GM23248 (cell line): ENCODE measurements around the gene UTS2R. TPM values are rescaled to one million over a fixed set of nuclear protein-coding genes. Genes with fewer than 3 reads are reported as not detected.

Experiments used
- DNase-seq: peaks from one replicate; pipeline ENCODE4 v3.0.0-alpha.2; 2015
- H2AFZ ChIP-seq: fragments of 200-600 bp; sonication (generic); 2 replicates; pipeline ENCODE4 v1.6.1; 2016; ENCODE audit warnings: antibody characterized with exemption
- H3F3A ChIP-seq: fragments of 200-600 bp; sonication (generic); 2 replicates; pipeline ENCODE4 v1.6.1; 2016; ENCODE audit warnings: mild to moderate bottlenecking, antibody characterized with exemption, mixed run types; ENCODE audit not compliant: insufficient read depth
- H3K27ac ChIP-seq: fragments of 200-600 bp; sonication (generic); 2 replicates; pipeline ENCODE4 v1.5.1; 2016; ENCODE audit warnings: mild to moderate bottlenecking
- H3K27me3 ChIP-seq: fragments of 200-600 bp; sonication (generic); replicated peaks from 2 replicates; pipeline ENCODE4 v1.6.1; 2016; ENCODE audit warnings: mild to moderate bottlenecking; ENCODE audit not compliant: insufficient read depth
- H3K36me3 ChIP-seq: fragments of 200-600 bp; sonication (generic); 2 replicates; pipeline ENCODE4 v1.6.1; 2016; ENCODE audit warnings: low read depth, mild to moderate bottlenecking
- H3K4me1 ChIP-seq: fragments of 200-600 bp; sonication (generic); 2 replicates; pipeline ENCODE4 v1.6.1; 2016; ENCODE audit warnings: mild to moderate bottlenecking; ENCODE audit not compliant: insufficient read depth
- H3K4me2 ChIP-seq: fragments of 200-600 bp; sonication (generic); one replicate; pipeline ENCODE4 v1.6.1; 2016; ENCODE audit warnings: mild to moderate bottlenecking; ENCODE audit not compliant: unreplicated experiment
- H3K4me3 ChIP-seq: fragments of 200-600 bp; sonication (generic); 2 replicates; pipeline ENCODE4 v1.5.1; 2016; ENCODE audit warnings: mild to moderate bottlenecking
- H3K79me2 ChIP-seq: fragments of 200-600 bp; sonication (generic); 2 replicates; pipeline ENCODE4 v1.6.1; 2016; ENCODE audit warnings: mild to moderate bottlenecking; ENCODE audit not compliant: insufficient read depth
- H3K9ac ChIP-seq: fragments of 200-600 bp; sonication (generic); 2 replicates; pipeline ENCODE4 v1.6.1; 2016; ENCODE audit warnings: mild to moderate bottlenecking
- H3K9me2 ChIP-seq: fragments of 200-600 bp; sonication (generic); 2 replicates; pipeline ENCODE4 v1.6.1; 2016; ENCODE audit warnings: mixed run types, mild to moderate bottlenecking, moderate library complexity; ENCODE audit not compliant: insufficient read depth
- H3K9me3 ChIP-seq: fragments of 200-600 bp; sonication (generic); one replicate; pipeline ENCODE4 v1.6.1; 2017; ENCODE audit warnings: low read depth
- H4K20me1 ChIP-seq: fragments of 200-600 bp; sonication (generic); 2 replicates; pipeline ENCODE4 v1.6.0; 2016; ENCODE audit not compliant: insufficient read depth
- EZH2 ChIP-seq: fragments of 200-600 bp; sonication (generic); IDR thresholded peaks from 2 replicates; pipeline ENCODE4 v1.6.1; 2018; ENCODE audit warnings: antibody characterized with exemption, mild to moderate bottlenecking; ENCODE audit not compliant: insufficient read depth, poor library complexity, severe bottlenecking
- EZH2phosphoT487 ChIP-seq: fragments of 200-600 bp; sonication (generic); IDR thresholded peaks from 2 replicates; pipeline ENCODE4 v1.6.1; 2018; ENCODE audit warnings: antibody characterized with exemption, moderate library complexity, mild to moderate bottlenecking, low read depth; ENCODE audit not compliant: insufficient read depth
- WGBS, 2 experiments: methylation state at CpG; one replicate each; pipeline ENCODE4 v1.1.6; 2015 to 2017; ENCODE audit warnings: low lambda C conversion rate in 2 of 2, low coverage in 1 of 2; ENCODE audit errors: missing lambda C conversion rate in 2 of 2; 5-methylcytosine and 5-hydroxymethylcytosine counted together
- in situ Hi-C: fragments of 300-500 bp; cut with MboI; formaldehyde crosslinking; loops from 2 replicates; pipeline ENCODE4 v1.15.0; 2020
- polyA plus RNA-seq: library from polyadenylated mRNA; unstranded; fragments of >200 nt; fragmentation: Nextera tagmentation; extraction: Ambion mirVana; gene quantifications from 2 replicates; pipeline ENCODE4 v1.2.1, GENCODE V29; 2016
- total RNA-seq: library from RNA; depleted of rRNA; stranded (reverse); fragments of >200 nt; shearing (Covaris generic); gene quantifications from 2 replicates; pipeline ENCODE4 v1.2.3, GENCODE V29; 2014

Gene UTS2R
- total and polyA plus RNA-seq, 2 experiments from 2014 or later, result not detected

- Histone ChIP-seq H3K4me2 (no peak overlapping the region), H2AFZ (no peak overlapping the region), H3K27me3 (no peaks in the 10 kb centered on the region), H3K4me1 (peaks cover 9% of the 10 kb centered on the region), H3K27ac (no peak overlapping the region), H3K9me3 (no peaks in the 10 kb centered on the region), H3K36me3 (no peaks in the 10 kb centered on the region), H3K9me2 (no peaks in the 10 kb centered on the region), H3K79me2 (no peaks in the 10 kb centered on the region), H3F3A (peaks cover 11% of the 10 kb centered on the region), H3K4me3 (no peak overlapping the region), H3K9ac (no peak overlapping the region), H4K20me1 (no peaks in the 10 kb centered on the region)
- no peak for DNase-seq
- 94 to 95% methylated on average over 41 to 66 of the region's 67 CpGs for WGBS, 2 experiments
- in situ Hi-C loops, result no loop called here
- no peak for TF ChIP-seq EZH2phosphoT487
- TF ChIP-seq EZH2, result no peak
These were observed 32.4 kb downstream of the UTS2R start for GRCh38 chr17:82403662-82404660.

GRCh38 chr17:82405051-82405450 is 33.5 kb downstream of the UTS2R start:
- Histone ChIP-seq H4K20me1 (no peaks in the 10 kb centered on the region), H3K9ac (no peak overlapping the region), H2AFZ (no peak overlapping the region), H3K27me3 (no peaks in the 10 kb centered on the region), H3K36me3 (no peaks in the 10 kb centered on the region), H3K4me2 (no peak overlapping the region), H3F3A (no peaks in the 10 kb centered on the region; the same call in 1 of the 2 replicates), H3K4me3 (no peak overlapping the region), H3K9me2 (no peaks in the 10 kb centered on the region), H3K9me3 (no peaks in the 10 kb centered on the region), H3K79me2 (no peaks in the 10 kb centered on the region), H3K4me1 (no peaks in the 10 kb centered on the region), H3K27ac (no peak overlapping the region)
- TF ChIP-seq EZH2phosphoT487 (no peak), EZH2 (no peak)
- WGBS, 2 experiments, result 91 to 95% methylated on average over 11 to 14 of the region's 14 CpGs
- in situ Hi-C loops, result no loop called here
- no peak for DNase-seq

- H3K9ac ChIP-seq, result no peak overlapping the region
- WGBS, 2 experiments, result 97% methylated on average over 14 of the region's 14 CpGs
- H3K9me2 ChIP-seq, result no peaks in the 10 kb centered on the region
- no peaks in the 10 kb centered on the region for H3K9me3 ChIP-seq
- in situ Hi-C loops, result no loop called here
- no peaks in the 10 kb centered on the region for H3F3A ChIP-seq
- no peak overlapping the region for H2AFZ ChIP-seq
- no peak for TF ChIP-seq EZH2phosphoT487
- TF ChIP-seq EZH2, result no peak
- no peak overlapping the region for H3K4me3 ChIP-seq
- no peaks in the 10 kb centered on the region for H3K27me3 ChIP-seq
- no peak for DNase-seq
- no peaks in the 10 kb centered on the region for H3K36me3 ChIP-seq
- no peak overlapping the region for H3K27ac ChIP-seq
- H4K20me1 ChIP-seq, result no peaks in the 10 kb centered on the region
- H3K79me2 ChIP-seq, result no peaks in the 10 kb centered on the region
- no peak overlapping the region for H3K4me2 ChIP-seq
- H3K4me1 ChIP-seq, result no peaks in the 10 kb centered on the region
These were observed 34.6 kb downstream of the UTS2R start for GRCh38 chr17:82406131-82406671.

- no peak overlapping the region for H3K4me3 ChIP-seq
- no peaks in the 10 kb centered on the region for H4K20me1 ChIP-seq
- H3K27me3 ChIP-seq, result no peaks in the 10 kb centered on the region
- no peak overlapping the region for H3K4me2 ChIP-seq
- WGBS, 2 experiments, result 82 to 93% methylated on average over 13 of the region's 13 CpGs
- no peak overlapping the region for H3K9ac ChIP-seq
- H2AFZ ChIP-seq, result no peak overlapping the region
- no peak for DNase-seq
- H3F3A ChIP-seq, result no peaks in the 10 kb centered on the region
- no peak overlapping the region for H3K27ac ChIP-seq
- H3K4me1 ChIP-seq, result no peaks in the 10 kb centered on the region
- no peaks in the 10 kb centered on the region for H3K9me3 ChIP-seq
- H3K79me2 ChIP-seq, result no peaks in the 10 kb centered on the region
- no peaks in the 10 kb centered on the region for H3K9me2 ChIP-seq
- TF ChIP-seq EZH2, result no peak
- TF ChIP-seq EZH2phosphoT487, result no peak
- no peaks in the 10 kb centered on the region for H3K36me3 ChIP-seq
- in situ Hi-C loops, result no loop called here
These were observed 35.7 kb downstream of the UTS2R start for GRCh38 chr17:82407255-82407654.
